HepG2 (cell line): ENCODE results near the gene CBX5. TPM values are rescaled to one million over a fixed set of nuclear protein-coding genes. Genes with fewer than 3 reads are reported as not detected.
A peak's percentile ranks its signal among the peaks of the same experiment; 100 is the strongest.

ENCODE experiments used
- ARNT ChIP-seq: fragments of 450-650 bp; IDR thresholded peaks from 2 replicates; pipeline ENCODE4 v1.6.1; 2017
- BHLHE40 ChIP-seq: IDR thresholded peaks from 2 replicates; pipeline ENCODE4 v1.6.1; 2011; ENCODE audit warnings: low read length, improper control_type of control experiment
- GATAD2A ChIP-seq: IDR thresholded peaks from 2 replicates; pipeline ENCODE4 v1.6.1; 2016
- HDAC2 ChIP-seq: sonication (generic); formaldehyde crosslinking; IDR thresholded peaks from 2 replicates; pipeline ENCODE4 v1.4.0; 2020; ENCODE audit warnings: missing genetic modification reagents
- HHEX ChIP-seq: IDR thresholded peaks from 2 replicates; pipeline ENCODE4 v1.6.1; 2016; ENCODE audit warnings: control low read depth
- KLF9 ChIP-seq: IDR thresholded peaks from 2 replicates; pipeline ENCODE4 v1.6.1; 2016; ENCODE audit warnings: low read depth
- MBNL3 ChIP-seq: fragments of 250-450 bp; sonication (Bioruptor Pico); conservative IDR thresholded peaks from 2 replicates; pipeline ENCODE4 v1.8.0; 2022; ENCODE audit warnings: mild to moderate bottlenecking, inconsistent platforms
- NR2F6 ChIP-seq, 2 experiments: IDR thresholded peaks; 2 replicates each; pipeline ENCODE4 v1.6.1; 2016; ENCODE audit warnings: antibody characterized with exemption in 1 of 2, mild to moderate bottlenecking in 1 of 2
- PLRG1 ChIP-seq: fragments of 450-650 bp; conservative IDR thresholded peaks from 2 replicates; pipeline ENCODE4 v1.6.1; 2016
- PRDM4 ChIP-seq: sonication (generic); formaldehyde crosslinking; IDR thresholded peaks from 2 replicates; pipeline ENCODE4 v1.9.0; 2021; ENCODE audit warnings: missing genetic modification reagents, borderline replicate concordance
- RARA ChIP-seq: IDR thresholded peaks from 2 replicates; pipeline ENCODE4 v1.6.1; 2016; ENCODE audit warnings: missing genetic modification reagents, missing compliant biosample characterization
- SIN3A ChIP-seq: IDR thresholded peaks from 2 replicates; pipeline ENCODE4 v1.6.1; 2011; ENCODE audit warnings: low read depth, mild to moderate bottlenecking, control low read depth, low read length, borderline replicate concordance
- STAT6 ChIP-seq: sonication (generic); formaldehyde crosslinking; IDR thresholded peaks from 2 replicates; pipeline ENCODE4 v1.4.0; 2020; ENCODE audit warnings: missing genetic modification reagents, mild to moderate bottlenecking, borderline replicate concordance
- TCF12 ChIP-seq, 2 experiments: fragments of 450-650 bp in 1 of 2; sonication (generic) in 1 of 2; formaldehyde crosslinking in 1 of 2; IDR thresholded peaks; 2 replicates each; pipeline versions ENCODE4 v1.6.1 to v1.8.0; 2017 to 2022; ENCODE audit warnings: antibody characterized with exemption in 1 of 2, mild to moderate bottlenecking in 1 of 2, missing genetic modification reagents in 1 of 2, moderate library complexity in 1 of 2
- TP53 ChIP-seq: sonication (generic); formaldehyde crosslinking; conservative IDR thresholded peaks from 2 replicates; pipeline ENCODE4 v1.4.0; 2020; ENCODE audit warnings: missing genetic modification reagents
- ZBTB3 ChIP-seq: sonication (generic); formaldehyde crosslinking; IDR thresholded peaks from 2 replicates; pipeline ENCODE4 v1.4.0; 2020; ENCODE audit warnings: low read depth, mild to moderate bottlenecking, moderate library complexity, missing genetic modification reagents, borderline replicate concordance
- ZBTB38 ChIP-seq: sonication (generic); formaldehyde crosslinking; IDR thresholded peaks from 2 replicates; pipeline ENCODE4 v1.5.1; 2020; ENCODE audit warnings: mild to moderate bottlenecking, missing genetic modification reagents
- ZMAT3 ChIP-seq: sonication (generic); formaldehyde crosslinking; conservative IDR thresholded peaks from 2 replicates; pipeline ENCODE4 v1.7.0; 2021; ENCODE audit warnings: missing genetic modification reagents
- ZNF138 ChIP-seq: sonication (generic); formaldehyde crosslinking; IDR thresholded peaks from 2 replicates; pipeline ENCODE4 v1.5.0; 2020; ENCODE audit warnings: mild to moderate bottlenecking, low read depth, missing genetic modification reagents
- ZNF274 ChIP-seq: sonication (generic); formaldehyde crosslinking; IDR thresholded peaks from 2 replicates; pipeline ENCODE4 v1.5.1; 2020; ENCODE audit warnings: mild to moderate bottlenecking, missing genetic modification reagents
- ZNF513 ChIP-seq: sonication (generic); formaldehyde crosslinking; conservative IDR thresholded peaks from 2 replicates; pipeline ENCODE4 v1.5.0; 2020; ENCODE audit warnings: missing genetic modification reagents
- ZNF580 ChIP-seq: IDR thresholded peaks from 2 replicates; pipeline ENCODE4 v1.6.1; 2016; ENCODE audit warnings: low read depth, borderline replicate concordance
- ZNF644 ChIP-seq: IDR thresholded peaks from 2 replicates; pipeline ENCODE4 v1.6.1; 2016; ENCODE audit warnings: low read depth
- ZNF780A ChIP-seq: sonication (generic); formaldehyde crosslinking; IDR thresholded peaks from 2 replicates; pipeline ENCODE4 v1.8.0; 2022; ENCODE audit warnings: mild to moderate bottlenecking, missing genetic modification reagents, moderate library complexity
- ZNF883 ChIP-seq: sonication (generic); formaldehyde crosslinking; IDR thresholded peaks from 2 replicates; pipeline ENCODE4 v1.5.1; 2020; ENCODE audit warnings: mild to moderate bottlenecking, missing genetic modification reagents; ENCODE audit errors: not compliant biosample characterization
- polyA plus RNA-seq, 8 experiments: library from polyadenylated mRNA; depleted of rRNA in 3 of 8; stranded (reverse) in 7 of 8; unstranded in 1 of 8; fragments of >200 nt; fragmentation: Illumina TruSeq in 4 of 8; extraction: Trizol in 4 of 8; gene quantifications; 2 replicates each; pipeline versions ENCODE4 v1.2.1 to v1.2.3, GENCODE V29; 2011 to 2016; ENCODE audit warnings: low read depth in 4 of 8, missing spikeins in 1 of 8, mixed read lengths in 1 of 8; ENCODE audit not compliant: insufficient read depth in 1 of 8
- total RNA-seq, 5 experiments: library from RNA; depleted of rRNA; stranded (reverse); fragments of >200 nt; fragmentation: Illumina TruSeq; extraction: Trizol; gene quantifications; 2 replicates each; pipeline ENCODE4 v1.2.3, GENCODE V29; 2016; ENCODE audit warnings: low read depth in 1 of 5

The CBX5 gene
- total and polyA plus RNA-seq, 2 of the 13 experiments (the other 11 are each of a cell fraction or from before 2014, with no cell fraction given) = 16.0 to 22.2 TPM

- TF ChIP-seq HDAC2 (CRISPR knock-in tag) (no peak), ZBTB3 (CRISPR knock-in tag) (no peak), ZNF580 (CRISPR knock-in tag) (no peak), ZNF513 (CRISPR knock-in tag) (no peak), ZNF883 (CRISPR knock-in tag) (no peak), HHEX (CRISPR knock-in tag) (0 out of 2 replicates have a peak, but pooled peaks have one; percentile 14), ZNF138 (CRISPR knock-in tag) (no peak), SIN3A (no peak), RARA (peak; percentile 6), KLF9 (CRISPR knock-in tag) (0 out of 2 replicates have a peak, but pooled peaks have one; percentile 38), GATAD2A (CRISPR knock-in tag) (peak; percentile 68), BHLHE40 (no peak), ZNF780A (CRISPR knock-in tag) (no peak), ARNT (no peak), ZNF644 (CRISPR knock-in tag) (no peak), MBNL3 (no peak), TP53 (CRISPR knock-in tag) (no peak), STAT6 (CRISPR knock-in tag) (no peak), NR2F6 (IDR thresholded peaks at IDR 0.05) (no peak), NR2F6 (CRISPR knock-in tag; IDR thresholded peaks at IDR 0.05) (no peak), ZMAT3 (CRISPR knock-in tag) (no peak), TCF12 (IDR thresholded peaks at IDR 0.05) (no peak), TCF12 (CRISPR knock-in tag; IDR thresholded peaks at IDR 0.05) (no peak), ZBTB38 (CRISPR knock-in tag) (0 out of 2 replicates have a peak, but pooled peaks have one; percentile 49), ZNF274 (CRISPR knock-in tag) (peak; percentile 61; the same call in 1 of the 2 replicates), PRDM4 (CRISPR knock-in tag) (no peak), PLRG1 (no peak)
Observed at GRCh38 chr12:54300732-54301427, 21.0 kb upstream of the CBX5 start, which contains the start of gene NFE2 (continued).
